HCT116 (cell line): ENCODE measurements around the gene HOXD8. TPM values are rescaled to one million over a fixed set of nuclear protein-coding genes. Genes with fewer than 3 reads are reported as not detected.

Experiments
- ATAC-seq: fragments of 200-7000 bp; cut with Tn5 transposase; 2 replicates; pipeline ENCODE4 v1.9.1; 2020; ENCODE audit warnings: mild to moderate bottlenecking, moderate library complexity
- BruUV-seq: library from RNA; stranded (reverse); fragments of 400-500 nt; replicated peaks from 2 replicates; lab custom pipeline; 2021; lab: Mats Ljungman, UMichigan
- CTCF ChIA-PET: fragments of 300-600 bp; sonication (Branson Sonifier 250); formaldehyde crosslinking; loops from one replicate; lab custom pipeline; 2021; ENCODE audit warnings: antibody characterized with exemption; lab: Charles Lee
- POLR2A ChIA-PET: fragments of 300-600, 350-600 bp; sonication (Branson Sonifier 250); formaldehyde crosslinking; loops from one replicate; lab custom pipeline; 2021; ENCODE audit warnings: antibody characterized with exemption; lab: Charles Lee
- RAD21 ChIA-PET, 2 experiments: fragments of 300-600 bp; sonication (Branson Sonifier 250); formaldehyde crosslinking; loops; one replicate each; lab custom pipeline; 2023; ENCODE audit warnings: low total read pairs in 2 of 2; ENCODE audit not compliant: uncharacterized antibody in 2 of 2, unreplicated experiment in 2 of 2, low non-redundant PET in 1 of 2; lab: Charles Lee
- DNase-seq: peaks from one replicate; pipeline ENCODE4 v3.0.0-alpha.2; 2010; ENCODE audit warnings: low read depth, low spot score
- H2AFZ ChIP-seq: fragments of 200-600 bp; shearing (Covaris generic), sonication (generic); 2 replicates; pipeline ENCODE4 v1.6.1; 2017; ENCODE audit warnings: low read depth, mixed run types, mixed read lengths, antibody characterized with exemption, low read length; ENCODE audit not compliant: poor library complexity, severe bottlenecking
- H3K27ac ChIP-seq: 2 replicates; pipeline ENCODE4 v1.5.1; 2012; ENCODE audit warnings: low read depth, low read length
- H3K27me3 ChIP-seq: fragments of 200-600 bp; sonication (generic); 2 replicates; pipeline ENCODE4 v1.6.1; 2016; ENCODE audit warnings: mixed run types, low read length, mixed read lengths; ENCODE audit not compliant: insufficient read depth
- H3K36me3 ChIP-seq, 2 experiments: fragments of 200-500 bp in 1 of 2; fragments of 200-600 bp in 1 of 2; sonication (Bioruptor generic) in 1 of 2; sonication (generic) in 1 of 2; 2 replicates each; pipeline versions ENCODE4 v1.5.1 to v1.6.1; 2014 to 2016; ENCODE audit warnings: low read length in 2 of 2, inconsistent platforms in 1 of 2, mixed read lengths in 1 of 2, mixed run types in 1 of 2; ENCODE audit not compliant: insufficient read depth in 2 of 2, control insufficient read depth in 1 of 2
- H3K4me1 ChIP-seq, 2 experiments: fragments of 200-600 bp in 1 of 2; sonication (generic) in 1 of 2; 2 replicates each; pipeline versions ENCODE4 v1.5.1 to v1.6.1; 2012 to 2017; ENCODE audit warnings: low read length in 2 of 2, inconsistent platforms in 1 of 2, mild to moderate bottlenecking in 1 of 2, mixed read lengths in 1 of 2, mixed run types in 1 of 2, moderate library complexity in 1 of 2; ENCODE audit not compliant: insufficient read depth in 2 of 2, control insufficient read depth in 1 of 2
- H3K4me2 ChIP-seq: fragments of 200-600 bp; sonication (generic); 2 replicates; pipeline ENCODE4 v1.6.1; 2017; ENCODE audit warnings: mixed run types, low read length, mixed read lengths
- H3K4me3 ChIP-seq, 2 experiments: fragments of 200-600 bp in 1 of 2; sonication (generic) in 1 of 2; replicated peaks in 1 of 2; 2 replicates each; pipeline ENCODE4 v1.5.1; 2011 to 2016; ENCODE audit warnings: low read length in 2 of 2, control low read depth in 1 of 2, low read depth in 1 of 2, mild to moderate bottlenecking in 1 of 2, mixed read lengths in 1 of 2, mixed run types in 1 of 2
- H3K79me2 ChIP-seq: fragments of 200-600 bp; sonication (generic); 2 replicates; pipeline ENCODE4 v1.6.1; 2017; ENCODE audit warnings: mild to moderate bottlenecking, mixed run types, low read length, moderate library complexity, mixed read lengths; ENCODE audit not compliant: insufficient read depth
- H3K9ac ChIP-seq: fragments of 200-600 bp; sonication (generic); 2 replicates; pipeline ENCODE4 v1.6.1; 2016; ENCODE audit warnings: low read length, mixed read lengths
- H3K9me2 ChIP-seq: fragments of 200-600 bp; sonication (generic), shearing (Covaris generic); 2 replicates; pipeline ENCODE4 v1.6.1; 2017; ENCODE audit warnings: mixed run types, mild to moderate bottlenecking, moderate library complexity; ENCODE audit not compliant: insufficient read depth
- H3K9me3 ChIP-seq, 2 experiments: fragments of 200-500 bp in 1 of 2; fragments of 200-600 bp in 1 of 2; sonication (Bioruptor generic) in 1 of 2; sonication (generic) in 1 of 2; 2 replicates each; pipeline ENCODE4 v1.6.1; 2014 to 2017; ENCODE audit warnings: low read length in 2 of 2, mixed read lengths in 2 of 2, inconsistent platforms in 1 of 2, low read depth in 1 of 2, mild to moderate bottlenecking in 1 of 2, mixed run types in 1 of 2, moderate library complexity in 1 of 2; ENCODE audit not compliant: control insufficient read depth in 1 of 2, insufficient read depth in 1 of 2
- H4K20me1 ChIP-seq: fragments of 200-600 bp; sonication (generic), shearing (Covaris generic); 2 replicates; pipeline ENCODE4 v1.6.1; 2017; ENCODE audit warnings: mixed run types, mild to moderate bottlenecking, moderate library complexity; ENCODE audit not compliant: insufficient read depth
- ATF3 ChIP-seq: IDR thresholded peaks from 2 replicates; pipeline ENCODE4 v1.6.1; 2012
- CBX3 ChIP-seq: IDR thresholded peaks from 2 replicates; pipeline ENCODE4 v1.6.1; 2012; ENCODE audit warnings: low read depth
- EZH2phosphoT487 ChIP-seq: fragments of 200-600 bp; IDR thresholded peaks from 2 replicates; pipeline ENCODE4 v1.6.1; 2018; ENCODE audit warnings: antibody characterized with exemption, borderline replicate concordance
- RAD21 ChIP-seq: IDR thresholded peaks from 2 replicates; pipeline ENCODE4 v1.6.1; 2012; ENCODE audit warnings: low read depth, mild to moderate bottlenecking
- ZBTB33 ChIP-seq: IDR thresholded peaks from 2 replicates; pipeline ENCODE4 v1.6.1; 2011; ENCODE audit warnings: mild to moderate bottlenecking, low read length, moderate library complexity; ENCODE audit not compliant: insufficient replicate concordance; ENCODE audit errors: extremely low read depth
- intact Hi-C: fragments of 100-400 bp; cut with micrococcal nuclease; formaldehyde crosslinking; loops from 2 replicates; pipeline ENCODE4 v1.10.0; 2022
- total RNA-seq: library from RNA; stranded (reverse); gene quantifications from one replicate; pipeline ENCODE4 v1.2.1, GENCODE V29; 2021; ENCODE audit not compliant: unreplicated experiment

Gene HOXD8
- total RNA-seq, 1 experiment from 2014 or later: 6.0 TPM

- H3K4me1 ChIP-seq: peaks cover 0 to 11% of the 10 kb centered on the region in 2 experiments; a peak in 1 of 4 replicates
- ChIA-PET POLR2A (no interaction called here), CTCF (no interaction called here), RAD21 (no interaction called here)
- no peaks in the 10 kb centered on the region for H3K27me3 ChIP-seq
- intact Hi-C loops: no loop called here
- no peaks in the 10 kb centered on the region for H3K9me2 ChIP-seq
- no peak overlapping the region for H3K4me2 ChIP-seq
- no peak overlapping the region for H2AFZ ChIP-seq
- no peaks in the 10 kb centered on the region for H3K9me3 ChIP-seq
- no peaks in the 10 kb centered on the region for H4K20me1 ChIP-seq
- no peak overlapping the region for H3K27ac ChIP-seq
- BruUV-seq: no TSS peak
- H3K79me2 ChIP-seq: no peaks in the 10 kb centered on the region
- H3K9ac ChIP-seq: no peak overlapping the region
- ATAC-seq: no peak
- DNase-seq: no peak
- TF ChIP-seq EZH2phosphoT487: no peak
- no peak for TF ChIP-seq CBX3
- no peak for TF ChIP-seq ATF3
- TF ChIP-seq RAD21: no peak
- no peak for TF ChIP-seq ZBTB33
- TF ChIP-seq, all 23 proteins: peak for 0
- Histone ChIP-seq H3K36me3 (no peaks in the 10 kb centered on the region), H3K4me3 (no peak overlapping the region)
Measured at GRCh38 chr2:176104316-176105077, 25.0 kb upstream of the HOXD8 start.
